AG20443 (cell line): Measurements from ENCODE around the gene STK4.

Source experiments
- DNase-seq: peaks from one replicate; pipeline ENCODE4 v3.0.0; 2012; ENCODE audit warnings: low spot score, mixed read lengths

The STK4 gene

GRCh38 chr20:44966030-44966961 is at the start of gene STK4:
STK4 (plus strand) TSS chr20:44966512; CDS start chr20:44966569, 57 bp downstream.
- DNase-seq, result peak; percentile 95

- no peak for DNase-seq
These were observed 49.7 kb upstream of the STK4 start for GRCh38 chr20:44916586-44916985.

- DNase-seq, result no peak
These were observed 48.9 kb upstream of the STK4 start for GRCh38 chr20:44917399-44917798.

GRCh38 chr20:44918342-44918741 is 48.0 kb upstream of the STK4 start:
- no peak for DNase-seq

DNA sequence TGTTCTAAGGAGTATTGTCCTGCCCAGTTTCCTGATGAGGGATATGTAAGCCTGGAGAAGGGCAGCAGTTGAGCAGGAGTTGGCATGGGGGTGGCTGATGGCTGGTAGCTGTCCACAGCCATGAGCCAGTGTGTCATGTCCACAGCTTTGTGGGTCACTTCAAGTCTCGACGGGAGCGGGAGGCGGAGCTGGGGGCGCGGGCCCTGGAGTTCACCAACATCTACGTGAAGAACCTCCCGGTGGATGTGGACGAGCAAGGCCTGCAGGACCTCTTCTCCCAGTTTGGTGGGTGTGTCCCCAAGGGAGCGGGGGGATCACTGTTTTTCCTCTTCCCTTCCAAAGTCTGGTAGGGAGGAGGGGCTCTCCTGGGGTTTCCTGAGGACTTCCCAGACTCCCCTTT is 47.6 kb upstream of the STK4 start:
- no peak for DNase-seq

- no peak for DNase-seq
These were observed 44.9 kb upstream of the STK4 start for GRCh38 chr20:44921447-44921846.

- DNase-seq, result no peak
These were observed 41.8 kb upstream of the STK4 start for GRCh38 chr20:44924541-44924940.

DNA sequence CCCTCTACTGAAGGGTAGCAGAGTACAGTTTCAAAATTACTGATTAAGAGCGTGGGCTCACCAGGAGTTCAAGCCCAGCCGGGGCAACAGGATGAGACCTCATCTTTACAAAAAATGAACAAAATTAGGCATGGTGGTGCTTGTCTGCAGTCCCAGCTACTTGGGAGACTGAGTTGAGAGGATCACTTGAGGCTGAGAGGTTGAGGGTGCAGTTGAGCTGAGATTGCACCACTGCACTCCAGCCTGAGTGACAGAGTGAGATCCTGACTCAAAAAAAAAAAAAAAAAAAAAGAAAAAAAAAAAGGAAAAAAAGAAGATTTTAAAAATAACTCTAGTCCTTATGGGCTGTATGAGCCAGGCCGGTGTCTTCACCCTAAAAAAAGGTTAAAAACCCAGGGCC is 37.7 kb upstream of the STK4 start:
- DNase-seq, result no peak

DNA sequence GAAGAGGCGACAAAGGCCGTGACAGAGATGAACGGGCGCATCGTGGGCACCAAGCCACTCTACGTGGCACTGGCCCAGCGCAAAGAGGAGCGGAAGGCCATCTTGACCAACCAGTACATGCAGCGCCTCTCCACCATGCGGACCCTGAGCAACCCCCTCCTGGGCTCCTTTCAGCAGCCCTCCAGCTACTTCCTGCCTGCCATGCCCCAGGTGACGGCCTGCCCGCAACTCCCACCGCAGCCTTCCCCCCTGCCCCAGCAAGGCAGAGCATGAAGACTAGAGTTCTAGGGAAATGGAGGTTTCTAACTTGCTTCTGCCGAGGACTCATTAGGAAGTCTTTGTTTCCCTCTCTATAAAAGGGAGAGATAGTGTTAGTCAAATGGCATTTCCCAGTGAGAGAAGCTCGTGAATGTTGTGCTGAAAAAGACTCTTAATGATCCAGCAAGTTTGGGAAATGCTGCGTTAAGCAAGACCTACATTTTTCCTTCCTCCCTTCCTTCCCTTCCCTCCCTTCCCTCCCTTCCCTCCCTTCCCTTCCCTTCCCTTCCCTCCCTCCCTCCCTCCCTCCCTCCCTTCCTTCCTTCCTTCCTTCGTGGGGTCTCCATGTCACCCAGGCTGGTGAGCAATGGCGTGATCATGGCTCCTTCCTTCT is 35.7 kb upstream of the STK4 start:
- DNase-seq, result no peak

- DNase-seq, result no peak
These were observed 34.4 kb upstream of the STK4 start for GRCh38 chr20:44931911-44932310.

GRCh38 chr20:44932916-44933315 is 33.4 kb upstream of the STK4 start:
- DNase-seq, result no peak

DNA sequence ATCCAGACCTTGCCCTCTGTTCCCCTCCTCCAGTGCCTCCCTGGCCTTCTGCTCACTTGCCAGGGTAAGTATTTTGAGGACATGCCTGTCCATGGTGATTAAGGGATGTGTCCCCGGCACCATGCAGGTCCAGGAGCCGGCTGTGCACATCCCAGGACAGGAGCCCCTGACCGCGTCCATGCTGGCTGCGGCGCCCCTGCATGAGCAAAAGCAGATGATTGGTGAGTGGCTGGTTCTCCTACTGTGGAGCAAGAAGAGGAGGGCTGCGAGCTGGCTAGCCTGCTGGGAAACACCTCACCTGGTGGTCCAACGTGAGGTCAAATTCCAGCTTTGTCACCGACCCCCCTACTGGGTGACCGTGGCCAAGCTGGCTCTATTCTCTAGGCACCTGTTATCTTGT is 29.8 kb upstream of the STK4 start:
- no peak for DNase-seq

DNA sequence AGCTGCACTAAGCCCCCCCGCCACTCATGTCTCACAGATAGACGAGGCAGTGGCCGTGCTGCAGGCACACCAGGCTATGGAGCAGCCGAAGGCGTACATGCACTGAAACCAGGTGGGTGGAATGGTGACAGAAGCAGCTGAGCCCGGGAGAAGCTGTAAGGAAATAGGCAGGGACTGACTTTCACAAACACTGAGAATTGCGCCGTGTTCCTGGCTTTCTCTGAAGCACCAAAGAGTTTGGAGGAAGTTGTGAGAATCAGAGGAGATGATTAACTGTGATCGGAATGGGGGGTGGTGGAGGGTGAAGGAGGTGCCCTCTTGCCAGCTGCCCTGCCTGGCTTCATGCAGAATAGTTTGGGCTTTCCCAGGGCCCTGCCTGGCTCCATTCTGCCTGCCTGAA is 27.7 kb upstream of the STK4 start:
- DNase-seq, result no peak

DNA sequence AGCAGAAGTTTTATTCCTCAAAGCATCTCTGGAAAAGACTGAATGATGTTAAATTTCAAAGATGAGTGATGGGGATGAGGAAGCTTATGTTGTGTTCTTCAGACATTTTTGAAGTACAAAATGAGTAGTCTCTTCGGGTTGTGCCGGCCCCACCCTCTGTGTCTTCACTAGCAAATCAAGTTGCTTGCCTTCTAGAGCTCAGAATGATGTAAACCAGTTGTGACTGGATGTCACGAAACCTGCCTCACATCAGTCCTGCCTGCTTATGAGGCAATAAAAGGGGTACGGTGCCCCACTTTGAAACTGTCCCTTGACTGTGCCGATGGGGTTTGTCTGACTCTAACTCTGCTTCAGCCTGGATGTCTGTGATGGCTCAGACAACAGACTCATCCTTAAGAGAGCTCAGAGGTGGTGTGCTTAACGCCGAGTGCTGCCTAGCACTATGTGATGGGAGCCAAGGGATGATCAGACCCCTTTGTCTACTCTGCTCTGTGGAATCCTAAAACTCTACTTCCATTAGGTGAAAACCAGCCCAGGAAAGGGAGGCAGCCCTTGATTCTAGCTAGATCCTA is 25.1 kb upstream of the STK4 start:
- no peak for DNase-seq

- no peak for DNase-seq
These were observed 23.9 kb upstream of the STK4 start for GRCh38 chr20:44942264-44942973.

- no peak for DNase-seq
These were observed 22.5 kb upstream of the STK4 start for GRCh38 chr20:44943828-44944227.

DNA sequence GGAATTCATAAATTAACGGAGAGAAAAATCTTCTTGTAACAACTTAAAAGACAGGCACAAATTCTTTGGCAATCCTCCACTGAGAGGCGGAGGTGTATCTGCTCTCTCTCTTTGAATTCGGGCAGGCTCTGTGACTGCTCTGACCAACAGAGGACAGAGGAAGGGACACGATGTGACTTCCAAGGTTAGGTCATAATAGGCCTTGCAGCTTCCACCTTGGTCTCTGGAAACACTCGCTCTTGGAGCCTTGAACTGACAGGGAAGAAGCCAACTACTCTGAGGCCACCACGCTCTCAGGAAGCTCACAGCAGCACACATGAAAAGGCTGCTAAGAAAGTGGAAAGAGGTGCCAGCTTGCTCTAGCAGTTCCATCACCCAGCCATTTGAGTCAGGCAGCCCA is 21.1 kb upstream of the STK4 start:
- no peak for DNase-seq

- no peak for DNase-seq
These were observed 19.9 kb upstream of the STK4 start for GRCh38 chr20:44946271-44946852.

- DNase-seq, result no peak
These were observed 18.2 kb upstream of the STK4 start for GRCh38 chr20:44948107-44948506.

- no peak for DNase-seq
These were observed 17.8 kb upstream of the STK4 start for GRCh38 chr20:44948513-44948912.

DNA sequence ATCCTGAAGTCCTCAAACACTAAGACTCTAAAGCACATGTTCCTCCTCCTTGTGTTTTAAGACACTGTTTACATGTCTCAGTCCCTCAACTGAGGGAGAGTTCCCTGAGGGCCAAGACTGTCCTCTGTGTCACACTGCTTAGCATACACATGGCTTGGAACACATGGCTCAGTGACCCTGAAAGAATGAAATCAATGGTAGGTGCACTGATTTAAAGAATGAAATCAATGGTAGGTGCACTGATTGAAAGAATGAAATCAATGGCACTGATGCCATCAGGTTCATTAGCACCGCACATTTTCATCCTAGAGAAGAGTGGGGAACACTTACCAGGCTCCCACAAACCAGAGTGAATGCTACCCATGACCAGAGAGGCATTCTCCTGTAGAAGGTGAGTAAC is 15.9 kb upstream of the STK4 start:
- no peak for DNase-seq

DNA sequence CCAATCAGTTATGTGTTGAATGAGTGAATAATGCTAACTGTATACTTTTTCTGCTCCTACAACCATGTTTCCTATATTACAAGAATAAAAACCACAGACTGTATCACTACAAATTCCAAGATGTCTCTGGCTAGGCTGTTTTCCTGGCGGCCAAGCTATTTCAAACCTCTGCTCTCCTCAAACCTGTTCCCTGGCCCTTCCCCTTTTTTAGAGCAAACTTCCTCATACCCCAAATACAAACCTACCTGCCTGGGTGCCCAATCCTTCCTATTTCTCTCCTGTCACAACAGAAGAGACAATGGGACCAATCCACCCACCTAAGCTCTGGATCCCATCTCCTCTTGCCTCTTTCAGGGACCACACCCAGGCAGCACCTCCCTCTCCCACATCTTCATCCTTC is 13.6 kb upstream of the STK4 start:
- no peak for DNase-seq
